HCT116 (cell line): ENCODE data around the gene S100A3. TPM values are rescaled to one million over a fixed set of nuclear protein-coding genes. Genes with fewer than 3 reads are reported as not detected.
A peak's percentile ranks its signal among the peaks of the same experiment; 100 is the strongest.

Experiments used
- ATAC-seq: fragments of 200-7000 bp; cut with Tn5 transposase; 2 replicates; pipeline ENCODE4 v1.9.1; 2020; ENCODE audit warnings: mild to moderate bottlenecking, moderate library complexity
- BruUV-seq: library from RNA; stranded (reverse); fragments of 400-500 nt; replicated peaks from 2 replicates; lab custom pipeline; 2021; lab: Mats Ljungman, UMichigan
- CTCF ChIA-PET: fragments of 300-600 bp; sonication (Branson Sonifier 250); formaldehyde crosslinking; loops from one replicate; lab custom pipeline; 2021; ENCODE audit warnings: antibody characterized with exemption; lab: Charles Lee
- POLR2A ChIA-PET: fragments of 300-600, 350-600 bp; sonication (Branson Sonifier 250); formaldehyde crosslinking; loops from one replicate; lab custom pipeline; 2021; ENCODE audit warnings: antibody characterized with exemption; lab: Charles Lee
- RAD21 ChIA-PET, 2 experiments: fragments of 300-600 bp; sonication (Branson Sonifier 250); formaldehyde crosslinking; loops; one replicate each; lab custom pipeline; 2023; ENCODE audit warnings: low total read pairs in 2 of 2; ENCODE audit not compliant: uncharacterized antibody in 2 of 2, unreplicated experiment in 2 of 2, low non-redundant PET in 1 of 2; lab: Charles Lee
- DNase-seq: peaks from one replicate; pipeline ENCODE4 v3.0.0-alpha.2; 2010; ENCODE audit warnings: low read depth, low spot score
- H2AFZ ChIP-seq: fragments of 200-600 bp; shearing (Covaris generic), sonication (generic); 2 replicates; pipeline ENCODE4 v1.6.1; 2017; ENCODE audit warnings: low read depth, mixed run types, mixed read lengths, antibody characterized with exemption, low read length; ENCODE audit not compliant: poor library complexity, severe bottlenecking
- H3K27ac ChIP-seq: 2 replicates; pipeline ENCODE4 v1.5.1; 2012; ENCODE audit warnings: low read depth, low read length
- H3K27me3 ChIP-seq: fragments of 200-600 bp; sonication (generic); 2 replicates; pipeline ENCODE4 v1.6.1; 2016; ENCODE audit warnings: mixed run types, low read length, mixed read lengths; ENCODE audit not compliant: insufficient read depth
- H3K36me3 ChIP-seq, 2 experiments: fragments of 200-500 bp in 1 of 2; fragments of 200-600 bp in 1 of 2; sonication (Bioruptor generic) in 1 of 2; sonication (generic) in 1 of 2; 2 replicates each; pipeline versions ENCODE4 v1.5.1 to v1.6.1; 2014 to 2016; ENCODE audit warnings: low read length in 2 of 2, inconsistent platforms in 1 of 2, mixed read lengths in 1 of 2, mixed run types in 1 of 2; ENCODE audit not compliant: insufficient read depth in 2 of 2, control insufficient read depth in 1 of 2
- H3K4me1 ChIP-seq, 2 experiments: fragments of 200-600 bp in 1 of 2; sonication (generic) in 1 of 2; 2 replicates each; pipeline versions ENCODE4 v1.5.1 to v1.6.1; 2012 to 2017; ENCODE audit warnings: low read length in 2 of 2, inconsistent platforms in 1 of 2, mild to moderate bottlenecking in 1 of 2, mixed read lengths in 1 of 2, mixed run types in 1 of 2, moderate library complexity in 1 of 2; ENCODE audit not compliant: insufficient read depth in 2 of 2, control insufficient read depth in 1 of 2
- H3K4me2 ChIP-seq: fragments of 200-600 bp; sonication (generic); 2 replicates; pipeline ENCODE4 v1.6.1; 2017; ENCODE audit warnings: mixed run types, low read length, mixed read lengths
- H3K4me3 ChIP-seq, 2 experiments: fragments of 200-600 bp in 1 of 2; sonication (generic) in 1 of 2; replicated peaks in 1 of 2; 2 replicates each; pipeline ENCODE4 v1.5.1; 2011 to 2016; ENCODE audit warnings: low read length in 2 of 2, control low read depth in 1 of 2, low read depth in 1 of 2, mild to moderate bottlenecking in 1 of 2, mixed read lengths in 1 of 2, mixed run types in 1 of 2
- H3K79me2 ChIP-seq: fragments of 200-600 bp; sonication (generic); 2 replicates; pipeline ENCODE4 v1.6.1; 2017; ENCODE audit warnings: mild to moderate bottlenecking, mixed run types, low read length, moderate library complexity, mixed read lengths; ENCODE audit not compliant: insufficient read depth
- H3K9ac ChIP-seq: fragments of 200-600 bp; sonication (generic); 2 replicates; pipeline ENCODE4 v1.6.1; 2016; ENCODE audit warnings: low read length, mixed read lengths
- H3K9me2 ChIP-seq: fragments of 200-600 bp; sonication (generic), shearing (Covaris generic); 2 replicates; pipeline ENCODE4 v1.6.1; 2017; ENCODE audit warnings: mixed run types, mild to moderate bottlenecking, moderate library complexity; ENCODE audit not compliant: insufficient read depth
- H3K9me3 ChIP-seq, 2 experiments: fragments of 200-500 bp in 1 of 2; fragments of 200-600 bp in 1 of 2; sonication (Bioruptor generic) in 1 of 2; sonication (generic) in 1 of 2; 2 replicates each; pipeline ENCODE4 v1.6.1; 2014 to 2017; ENCODE audit warnings: low read length in 2 of 2, mixed read lengths in 2 of 2, inconsistent platforms in 1 of 2, low read depth in 1 of 2, mild to moderate bottlenecking in 1 of 2, mixed run types in 1 of 2, moderate library complexity in 1 of 2; ENCODE audit not compliant: control insufficient read depth in 1 of 2, insufficient read depth in 1 of 2
- H4K20me1 ChIP-seq: fragments of 200-600 bp; sonication (generic), shearing (Covaris generic); 2 replicates; pipeline ENCODE4 v1.6.1; 2017; ENCODE audit warnings: mixed run types, mild to moderate bottlenecking, moderate library complexity; ENCODE audit not compliant: insufficient read depth
- CBX3 ChIP-seq: IDR thresholded peaks from 2 replicates; pipeline ENCODE4 v1.6.1; 2012; ENCODE audit warnings: low read depth
- CEBPB ChIP-seq: IDR thresholded peaks from 2 replicates; pipeline ENCODE4 v1.6.1; 2012; ENCODE audit warnings: low read depth
- EGR1 ChIP-seq: IDR thresholded peaks from 2 replicates; pipeline ENCODE4 v1.6.1; 2012; ENCODE audit warnings: low read depth
- ELF1 ChIP-seq: IDR thresholded peaks from 2 replicates; pipeline ENCODE4 v1.6.1; 2012; ENCODE audit warnings: low read depth, borderline replicate concordance
- EZH2 ChIP-seq: fragments of 200-600 bp; sonication (generic); IDR thresholded peaks from 2 replicates; pipeline ENCODE4 v1.6.1; 2017; ENCODE audit warnings: antibody characterized with exemption, mixed run types
- FOSL1 ChIP-seq: IDR thresholded peaks from 2 replicates; pipeline ENCODE4 v1.6.1; 2012; ENCODE audit warnings: low read depth
- JUND ChIP-seq: IDR thresholded peaks from 2 replicates; pipeline ENCODE4 v1.6.1; 2012
- POLR2A ChIP-seq: IDR thresholded peaks from 2 replicates; pipeline ENCODE4 v1.7.0; 2011; ENCODE audit warnings: borderline replicate concordance; ENCODE audit not compliant: insufficient read depth, insufficient read length; ENCODE audit errors: extremely low read depth
- POLR2AphosphoS5 ChIP-seq: IDR thresholded peaks from 2 replicates; pipeline ENCODE4 v1.6.1; 2011; ENCODE audit warnings: mild to moderate bottlenecking, low read depth, low read length, moderate library complexity
- RAD21 ChIP-seq: IDR thresholded peaks from 2 replicates; pipeline ENCODE4 v1.6.1; 2012; ENCODE audit warnings: low read depth, mild to moderate bottlenecking
- SIN3A ChIP-seq: IDR thresholded peaks from 2 replicates; pipeline ENCODE4 v1.6.1; 2012; ENCODE audit warnings: low read depth
- SP1 ChIP-seq: IDR thresholded peaks from 2 replicates; pipeline ENCODE4 v1.6.1; 2012; ENCODE audit warnings: low read depth
- TCF7L2 ChIP-seq: IDR thresholded peaks from 2 replicates; pipeline ENCODE4 v1.7.0; 2011; ENCODE audit warnings: borderline replicate concordance, inconsistent platforms; ENCODE audit not compliant: insufficient read depth, insufficient read length; ENCODE audit errors: extremely low read depth
- YY1 ChIP-seq: IDR thresholded peaks from 2 replicates; pipeline ENCODE4 v1.6.1; 2011; ENCODE audit warnings: low read length, low read depth, moderate library complexity, mild to moderate bottlenecking; ENCODE audit not compliant: insufficient replicate concordance; ENCODE audit errors: extremely low read depth
- ZFX ChIP-seq: fragments of 450-650 bp; IDR thresholded peaks from 2 replicates; pipeline ENCODE4 v1.6.1; 2017
- ZNF274 ChIP-seq: fragments of 200-500 bp; sonication (Bioruptor generic); IDR thresholded peaks from 2 replicates; pipeline ENCODE4 v1.6.1; 2014; ENCODE audit warnings: mild to moderate bottlenecking, low read depth, low read length, inconsistent platforms
- intact Hi-C: fragments of 100-400 bp; cut with micrococcal nuclease; formaldehyde crosslinking; loops from 2 replicates; pipeline ENCODE4 v1.10.0; 2022
- total RNA-seq: library from RNA; stranded (reverse); gene quantifications from one replicate; pipeline ENCODE4 v1.2.1, GENCODE V29; 2021; ENCODE audit not compliant: unreplicated experiment
- TF ChIP-seq, protein P1 (sequence below): IDR thresholded peaks from 2 replicates; pipeline ENCODE4 v1.6.1; 2012
- TF ChIP-seq, protein P2 (sequence below): IDR thresholded peaks from 2 replicates; pipeline ENCODE4 v1.6.1; 2012
- TF ChIP-seq, protein P3 (sequence below): IDR thresholded peaks from 2 replicates; pipeline ENCODE4 v1.6.1; 2012; ENCODE audit warnings: low read depth
- TF ChIP-seq, protein P4 (sequence below): IDR thresholded peaks from 2 replicates; pipeline ENCODE4 v1.6.1; 2011; ENCODE audit warnings: mild to moderate bottlenecking, low read length, moderate library complexity; ENCODE audit not compliant: insufficient replicate concordance; ENCODE audit errors: extremely low read depth

S100A3 gene
- total RNA-seq, 1 experiment from 2014 or later: 4.2 TPM

DNA sequence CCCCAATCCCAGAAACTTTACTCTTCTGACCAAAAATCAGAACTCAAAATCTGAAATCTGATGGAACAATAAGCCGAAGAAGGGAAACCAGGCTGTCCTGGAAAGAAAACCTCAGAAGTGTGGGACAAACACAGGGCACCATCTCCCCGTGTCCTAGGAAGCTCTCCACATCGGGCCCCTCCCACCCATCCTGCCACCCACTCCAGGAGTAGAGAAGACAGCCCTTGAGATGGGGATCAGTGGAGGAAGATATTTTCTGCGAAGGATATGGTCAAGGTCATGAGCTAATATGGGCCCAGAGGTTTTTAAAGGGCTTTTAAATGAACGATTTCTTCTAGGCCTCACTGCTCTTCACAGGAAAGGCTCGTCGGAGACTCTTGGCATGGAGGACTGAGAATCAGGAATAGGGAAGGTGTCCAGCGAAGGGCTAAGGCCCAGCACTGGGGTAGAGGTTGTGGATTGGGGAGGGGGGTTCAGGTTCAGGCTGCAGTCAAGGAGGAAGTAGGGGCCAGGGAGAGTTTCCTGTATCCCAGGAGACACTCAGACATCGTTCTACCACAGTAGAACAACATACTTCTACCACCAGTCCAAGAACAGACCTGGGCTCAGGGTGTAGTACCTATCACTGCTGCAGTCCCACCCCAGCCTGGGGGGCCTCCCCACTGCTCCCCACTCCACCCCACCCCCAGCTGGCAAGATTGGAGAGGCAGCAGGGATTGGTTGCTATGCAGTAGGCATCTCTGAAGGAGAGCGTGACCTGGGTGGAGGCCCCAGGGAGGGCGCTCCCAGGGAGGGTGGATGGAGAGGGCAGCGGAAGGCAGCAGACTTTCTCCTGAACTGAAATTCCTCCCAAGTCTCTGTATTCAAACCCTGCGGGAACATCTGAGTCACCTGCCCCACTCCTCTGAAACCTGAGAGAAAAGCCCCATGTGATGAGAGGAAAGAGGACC, 7.1 kb downstream of the S100A3 start:
- H3K27ac ChIP-seq: peak overlapping the region; percentile 97
- intact Hi-C loops: no loop called here
- H3K9me3 ChIP-seq: no peaks in the 10 kb centered on the region
- no peaks in the 10 kb centered on the region for H3K27me3 ChIP-seq
- DNase-seq (no peak), ATAC-seq (no peak)
- peaks cover 14% of the 10 kb centered on the region; the same call in 1 of the 2 replicates for H3K79me2 ChIP-seq
- H3K9me2 ChIP-seq: no peaks in the 10 kb centered on the region
- ChIA-PET POLR2A (interaction anchor here (1.0 to 2.1 kb wide), 3 partner anchors 24 to 85 kb away, joined by 4 to 9 read pairs (median 5); partner anchors contain the start of gene S100A13), CTCF (interaction anchor here (1.6 kb wide), 2 partner anchors 10 to 26 kb away, joined by 4 to 5 read pairs; no protein-coding TSS in a partner anchor), RAD21 (no interaction called here)
- peak overlapping the region; percentile 29 for H3K9ac ChIP-seq
- BruUV-seq: no TSS peak
- no peak overlapping the region for H3K4me3 ChIP-seq
- H3K4me2 ChIP-seq: peak overlapping the region; percentile 77
- no peaks in the 10 kb centered on the region; a peak in 1 of 4 replicates for H3K36me3 ChIP-seq
- H4K20me1 ChIP-seq: no peaks in the 10 kb centered on the region
- peaks cover 92 to 97% of the 10 kb centered on the region in 2 experiments for H3K4me1 ChIP-seq
- TF ChIP-seq TCF7L2 (no peak), ELF1 (no peak), POLR2A (no peak), EZH2 (no peak), CEBPB (no peak), JUND (no peak), ZNF274 (no peak), EGR1 (no peak), RAD21 (no peak), ZFX (no peak), SP1 (no peak), POLR2AphosphoS5 (no peak; the same call in 1 of the 2 replicates), YY1 (no peak), FOSL1 (no peak), CBX3 (no peak), SIN3A (no peak)
- TF ChIP-seq, protein P1, sequence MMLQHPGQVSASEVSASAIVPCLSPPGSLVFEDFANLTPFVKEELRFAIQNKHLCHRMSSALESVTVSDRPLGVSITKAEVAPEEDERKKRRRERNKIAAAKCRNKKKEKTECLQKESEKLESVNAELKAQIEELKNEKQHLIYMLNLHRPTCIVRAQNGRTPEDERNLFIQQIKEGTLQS: no peak
- TF ChIP-seq, protein P2, sequence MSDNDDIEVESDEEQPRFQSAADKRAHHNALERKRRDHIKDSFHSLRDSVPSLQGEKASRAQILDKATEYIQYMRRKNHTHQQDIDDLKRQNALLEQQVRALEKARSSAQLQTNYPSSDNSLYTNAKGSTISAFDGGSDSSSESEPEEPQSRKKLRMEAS: no peak
- TF ChIP-seq, protein P3, sequence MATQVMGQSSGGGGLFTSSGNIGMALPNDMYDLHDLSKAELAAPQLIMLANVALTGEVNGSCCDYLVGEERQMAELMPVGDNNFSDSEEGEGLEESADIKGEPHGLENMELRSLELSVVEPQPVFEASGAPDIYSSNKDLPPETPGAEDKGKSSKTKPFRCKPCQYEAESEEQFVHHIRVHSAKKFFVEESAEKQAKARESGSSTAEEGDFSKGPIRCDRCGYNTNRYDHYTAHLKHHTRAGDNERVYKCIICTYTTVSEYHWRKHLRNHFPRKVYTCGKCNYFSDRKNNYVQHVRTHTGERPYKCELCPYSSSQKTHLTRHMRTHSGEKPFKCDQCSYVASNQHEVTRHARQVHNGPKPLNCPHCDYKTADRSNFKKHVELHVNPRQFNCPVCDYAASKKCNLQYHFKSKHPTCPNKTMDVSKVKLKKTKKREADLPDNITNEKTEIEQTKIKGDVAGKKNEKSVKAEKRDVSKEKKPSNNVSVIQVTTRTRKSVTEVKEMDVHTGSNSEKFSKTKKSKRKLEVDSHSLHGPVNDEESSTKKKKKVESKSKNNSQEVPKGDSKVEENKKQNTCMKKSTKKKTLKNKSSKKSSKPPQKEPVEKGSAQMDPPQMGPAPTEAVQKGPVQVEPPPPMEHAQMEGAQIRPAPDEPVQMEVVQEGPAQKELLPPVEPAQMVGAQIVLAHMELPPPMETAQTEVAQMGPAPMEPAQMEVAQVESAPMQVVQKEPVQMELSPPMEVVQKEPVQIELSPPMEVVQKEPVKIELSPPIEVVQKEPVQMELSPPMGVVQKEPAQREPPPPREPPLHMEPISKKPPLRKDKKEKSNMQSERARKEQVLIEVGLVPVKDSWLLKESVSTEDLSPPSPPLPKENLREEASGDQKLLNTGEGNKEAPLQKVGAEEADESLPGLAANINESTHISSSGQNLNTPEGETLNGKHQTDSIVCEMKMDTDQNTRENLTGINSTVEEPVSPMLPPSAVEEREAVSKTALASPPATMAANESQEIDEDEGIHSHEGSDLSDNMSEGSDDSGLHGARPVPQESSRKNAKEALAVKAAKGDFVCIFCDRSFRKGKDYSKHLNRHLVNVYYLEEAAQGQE: no peak
- TF ChIP-seq, protein P4, sequence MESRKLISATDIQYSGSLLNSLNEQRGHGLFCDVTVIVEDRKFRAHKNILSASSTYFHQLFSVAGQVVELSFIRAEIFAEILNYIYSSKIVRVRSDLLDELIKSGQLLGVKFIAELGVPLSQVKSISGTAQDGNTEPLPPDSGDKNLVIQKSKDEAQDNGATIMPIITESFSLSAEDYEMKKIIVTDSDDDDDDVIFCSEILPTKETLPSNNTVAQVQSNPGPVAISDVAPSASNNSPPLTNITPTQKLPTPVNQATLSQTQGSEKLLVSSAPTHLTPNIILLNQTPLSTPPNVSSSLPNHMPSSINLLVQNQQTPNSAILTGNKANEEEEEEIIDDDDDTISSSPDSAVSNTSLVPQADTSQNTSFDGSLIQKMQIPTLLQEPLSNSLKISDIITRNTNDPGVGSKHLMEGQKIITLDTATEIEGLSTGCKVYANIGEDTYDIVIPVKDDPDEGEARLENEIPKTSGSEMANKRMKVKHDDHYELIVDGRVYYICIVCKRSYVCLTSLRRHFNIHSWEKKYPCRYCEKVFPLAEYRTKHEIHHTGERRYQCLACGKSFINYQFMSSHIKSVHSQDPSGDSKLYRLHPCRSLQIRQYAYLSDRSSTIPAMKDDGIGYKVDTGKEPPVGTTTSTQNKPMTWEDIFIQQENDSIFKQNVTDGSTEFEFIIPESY: no peak
- TF ChIP-seq, all 23 proteins: peak for 0
- no peak overlapping the region for H2AFZ ChIP-seq
